Endometrial microvascular endothelial cells (primary cell): ENCODE data around the gene CAST. TPM values are rescaled to one million over a fixed set of nuclear protein-coding genes. Genes with fewer than 3 reads are reported as not detected.
"Not testable (repeated sequence)": the region's sequence is repeated elsewhere in the genome, so short reads cannot be mapped to it uniquely, and the experiment has no call there.

Source experiments
- in situ Hi-C: cut with HindIII; loops from 2 replicates; pipeline ENCODE4 v1.10.0; 2017; ENCODE audit warnings: low sequenced_read_pairs, low pct_unique_long_range_greater_than_20kb; ENCODE audit errors: inconsistent ontology term
- total RNA-seq: library from RNA; depleted of rRNA; stranded (reverse); fragments of >200 nt; gene quantifications from one replicate; pipeline ENCODE4 v1.2.3, GENCODE V29; 2015; ENCODE audit errors: inconsistent ontology term

CAST gene
- total RNA-seq, 1 donor from 2014 or later: 155 TPM

- in situ Hi-C loops: no loop called here
Measured at GRCh38 chr5:96730586-96730985, 68.4 kb downstream of the CAST start.

DNA sequence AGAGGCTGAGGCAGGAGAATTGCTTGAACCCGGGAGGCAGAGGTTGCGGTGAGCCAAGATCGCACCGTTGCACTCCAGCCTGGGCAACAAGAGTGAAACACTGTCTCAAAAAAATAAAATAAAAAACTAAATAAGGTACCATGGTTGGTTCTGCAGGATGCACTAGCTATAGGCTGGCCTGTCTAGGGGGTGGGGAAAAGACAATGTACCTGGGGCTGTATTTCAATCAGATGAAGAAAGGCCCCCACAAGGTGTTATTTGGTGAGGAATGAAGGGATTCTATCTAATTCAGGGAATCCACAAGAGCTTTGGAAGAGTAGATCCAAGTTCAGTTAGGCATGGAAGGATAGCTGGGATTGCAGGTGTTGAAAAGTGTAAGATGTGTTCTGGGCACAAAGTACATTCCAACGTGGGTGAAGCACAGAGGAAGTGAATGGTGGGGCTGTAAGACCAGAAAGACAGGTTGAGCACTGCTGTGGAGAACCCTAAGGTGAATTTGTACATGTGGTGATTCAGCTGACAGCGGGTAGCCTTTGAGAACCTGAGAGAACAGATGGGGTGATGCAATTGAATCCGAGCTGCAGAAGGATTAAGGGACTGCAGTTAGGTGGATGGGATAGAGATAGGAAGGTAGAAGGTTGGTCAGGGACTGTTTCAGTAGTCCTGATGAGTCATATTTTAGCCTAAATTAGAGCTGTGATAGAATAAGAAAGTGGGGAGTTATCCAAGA is 71.8 kb downstream of the CAST start:
- in situ Hi-C loops: no loop called here

DNA sequence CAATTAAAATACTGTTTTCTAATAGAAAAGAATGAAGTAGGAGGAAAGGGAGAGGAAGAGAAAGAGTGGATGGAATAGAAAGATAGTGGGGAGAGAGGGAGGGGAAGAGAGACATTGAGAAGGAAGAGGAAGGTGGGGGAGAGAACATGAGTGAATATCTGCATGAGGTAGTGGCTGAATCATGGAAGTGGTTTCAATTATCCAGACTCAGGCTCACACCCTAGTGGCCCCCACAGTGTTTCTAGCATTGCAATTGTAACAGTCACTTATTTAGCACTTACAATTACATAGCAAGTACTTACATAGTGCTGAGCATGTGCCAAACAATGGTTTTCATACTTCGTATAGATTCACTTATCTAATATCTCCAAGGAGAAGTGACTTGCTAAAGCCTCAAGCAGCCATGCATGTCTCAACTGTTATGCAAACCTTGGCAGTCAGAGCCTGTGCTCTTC is 72.7 kb downstream of the CAST start:
- in situ Hi-C loops: no loop called here

DNA sequence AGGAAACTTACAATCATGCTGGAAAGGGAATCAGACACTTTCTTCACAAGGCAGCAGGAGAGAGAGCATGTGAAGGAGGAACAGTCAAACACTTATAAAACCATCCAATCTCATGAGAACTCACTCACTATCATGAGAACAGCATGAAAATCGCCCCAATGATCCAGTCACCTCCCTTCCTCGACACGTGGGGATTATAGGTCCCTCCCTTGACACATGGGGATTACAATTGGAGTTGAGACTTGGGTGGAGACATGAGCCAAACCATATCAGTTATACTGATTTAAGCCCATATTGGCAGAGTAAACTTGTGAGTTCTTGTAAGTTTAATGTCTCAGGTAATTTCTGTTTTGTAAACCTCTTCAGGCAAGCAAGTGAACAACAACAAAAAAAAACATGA is 74.8 kb downstream of the CAST start:
- in situ Hi-C loops: no loop called here

- in situ Hi-C loops: no loop called here
Measured at GRCh38 chr5:96741106-96741505, 78.9 kb downstream of the CAST start.

GRCh38 chr5:96741891-96742309 is 79.7 kb downstream of the CAST start:
- in situ Hi-C loops: no loop called here

DNA sequence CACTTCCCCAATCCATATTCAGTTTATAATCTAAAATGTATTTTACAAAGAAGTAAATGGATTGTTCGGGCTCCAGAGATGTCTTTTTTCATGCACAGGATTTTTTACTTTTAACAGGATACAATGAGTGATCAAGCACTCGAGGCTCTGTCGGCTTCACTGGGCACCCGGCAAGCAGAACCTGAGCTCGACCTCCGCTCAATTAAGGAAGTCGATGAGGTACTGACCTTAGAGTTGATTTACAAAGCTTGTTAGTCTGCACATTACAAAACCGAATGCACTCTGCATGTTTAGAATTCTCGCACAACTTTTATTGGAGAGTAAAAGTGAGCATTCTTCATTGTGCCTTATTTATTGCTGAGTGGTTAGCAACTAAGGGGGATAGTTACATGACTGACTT is 80.4 kb downstream of the CAST start:
- in situ Hi-C loops: no loop called here

DNA sequence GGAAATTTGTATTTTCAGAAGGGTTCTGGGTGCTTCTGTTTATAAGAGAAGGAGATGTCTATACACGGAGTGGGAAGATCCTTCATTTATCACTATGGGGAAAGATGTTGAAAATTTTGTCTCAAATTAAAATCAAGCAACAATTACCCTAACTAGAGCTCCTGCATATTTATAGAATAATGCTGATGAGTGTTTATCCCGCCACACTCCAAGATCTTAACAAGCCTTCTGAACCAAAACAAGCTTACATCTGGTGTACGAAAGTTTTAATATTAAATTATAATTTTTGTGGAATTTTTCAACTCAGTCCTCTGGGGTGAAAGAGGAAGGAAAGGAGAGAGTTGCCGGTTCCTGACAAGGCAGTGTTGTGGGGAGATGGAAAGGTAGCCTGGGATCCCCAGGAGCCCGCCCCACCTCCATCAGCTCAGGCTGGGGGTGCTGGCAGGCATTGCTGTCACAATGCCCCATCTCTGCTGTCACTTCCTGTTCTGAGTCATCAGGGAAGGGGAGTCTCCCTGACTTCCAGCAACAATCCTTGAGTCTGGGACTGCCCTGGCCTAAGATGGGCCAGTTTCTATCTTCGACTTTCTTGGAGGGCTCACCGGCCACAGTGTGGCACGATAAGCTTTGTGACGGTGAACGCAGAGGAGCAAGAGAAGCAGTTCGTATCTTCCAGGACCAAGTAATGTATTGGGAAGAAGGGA is 81.0 kb downstream of the CAST start:
- in situ Hi-C loops: no loop called here

GRCh38 chr5:96743805-96744204 is 81.6 kb downstream of the CAST start:
- in situ Hi-C loops: no loop called here

- in situ Hi-C loops: not testable (repeated sequence)
Measured at GRCh38 chr5:96744218-96744617, 82.0 kb downstream of the CAST start.

- in situ Hi-C loops: no loop called here
Measured at GRCh38 chr5:96745025-96745424, 82.8 kb downstream of the CAST start.

- in situ Hi-C loops: no loop called here
Measured at GRCh38 chr5:96745844-96746531, 83.8 kb downstream of the CAST start.

- in situ Hi-C loops: no loop called here
Measured at GRCh38 chr5:96747720-96748119, 85.5 kb downstream of the CAST start.

DNA sequence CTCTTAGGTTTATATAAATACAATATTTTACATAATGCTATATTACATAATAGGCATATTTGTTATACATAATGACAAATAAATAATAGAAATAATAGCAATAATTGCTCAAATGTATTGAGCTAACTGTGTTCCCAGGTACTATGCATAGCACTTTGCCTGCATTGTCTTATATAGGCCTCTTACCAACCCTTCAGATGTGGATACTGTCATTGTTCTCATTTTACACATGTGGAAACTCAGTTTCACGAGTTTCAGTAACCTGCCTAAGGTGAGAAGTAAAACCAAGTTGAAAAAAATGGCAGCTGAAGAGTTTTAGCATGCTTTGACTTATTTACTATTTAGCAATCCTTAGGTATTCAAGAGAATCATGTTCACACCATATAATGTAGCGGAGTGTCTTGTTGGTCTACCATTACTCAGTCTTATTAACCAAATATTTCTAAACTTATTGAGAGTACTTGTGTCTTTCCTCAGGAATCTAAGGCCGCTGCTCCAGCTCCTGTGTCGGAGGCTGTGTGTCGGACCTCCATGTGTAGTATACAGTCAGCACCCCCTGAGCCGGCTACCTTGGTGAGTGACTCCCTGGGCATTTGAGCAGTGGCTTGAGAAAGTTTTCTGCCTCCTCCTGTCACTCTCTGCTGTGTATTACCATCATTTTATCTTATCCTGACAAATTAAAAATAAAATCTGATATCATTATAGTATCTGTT is 88.1 kb downstream of the CAST start:
- in situ Hi-C loops: no loop called here

GRCh38 chr5:96751203-96752169 is 89.3 kb downstream of the CAST start:
- in situ Hi-C loops: no loop called here

- in situ Hi-C loops: no loop called here
Measured at GRCh38 chr5:96752341-96753016, 90.3 kb downstream of the CAST start.

DNA sequence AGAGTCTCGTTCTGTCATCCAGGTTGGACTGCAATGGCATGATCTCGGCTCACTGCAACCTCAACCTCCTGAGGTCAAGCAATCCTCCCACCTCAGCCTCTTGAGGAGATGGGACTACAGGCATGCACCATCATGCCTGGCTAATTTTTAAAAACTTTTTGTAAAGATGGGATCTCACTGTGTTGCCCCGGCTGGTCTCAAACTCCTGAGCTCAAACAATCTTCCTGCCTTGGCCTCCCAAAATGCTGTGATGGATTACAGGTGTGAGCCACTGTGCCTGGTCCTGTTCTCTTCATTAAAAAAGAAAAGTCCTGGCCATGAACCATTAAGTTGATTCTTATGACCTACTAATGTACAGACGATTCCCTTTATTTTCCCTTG is 90.8 kb downstream of the CAST start:
- in situ Hi-C loops: no loop called here

DNA sequence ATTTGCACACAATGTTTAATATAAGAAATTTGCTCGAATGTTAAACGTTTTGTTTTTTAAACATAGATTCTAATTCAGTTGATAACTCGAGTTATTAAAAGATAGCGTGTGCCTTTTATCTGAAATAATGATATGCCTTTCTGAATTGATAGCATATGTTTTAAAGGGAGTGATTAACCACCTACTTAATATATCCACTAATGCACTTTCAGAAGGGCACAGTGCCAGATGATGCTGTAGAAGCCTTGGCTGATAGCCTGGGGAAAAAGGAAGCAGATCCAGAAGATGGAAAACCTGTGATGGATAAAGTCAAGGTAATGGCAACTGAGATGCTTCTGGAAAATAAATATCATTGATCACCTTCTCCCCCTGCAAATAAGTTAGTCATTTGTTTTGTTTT is 91.7 kb downstream of the CAST start:
- in situ Hi-C loops: no loop called here
